OCI-LY1 (cell line): Measurements from ENCODE around the gene MYO18B.

ENCODE experiments used
- H2AFZ ChIP-seq: fragments of 200-600 bp; sonication (generic), shearing (Covaris generic); 2 replicates; pipeline ENCODE4 v1.6.0; 2014; ENCODE audit warnings: antibody characterized with exemption, mild to moderate bottlenecking, low read length
- H3F3A ChIP-seq: fragments of 200-600 bp; sonication (generic), shearing (Covaris generic); 2 replicates; pipeline ENCODE4 v1.6.0; 2014; ENCODE audit warnings: mild to moderate bottlenecking, antibody characterized with exemption, low read length, moderate library complexity; ENCODE audit not compliant: insufficient read depth
- H3K27ac ChIP-seq: fragments of 200-600 bp; sonication (generic); 2 replicates; pipeline ENCODE4 v1.5.1; 2014; ENCODE audit warnings: low read length, mixed run types, mild to moderate bottlenecking, low read depth; ENCODE audit not compliant: poor library complexity, severe bottlenecking
- H3K27me3 ChIP-seq: fragments of 200-600 bp; sonication (generic); 2 replicates; pipeline ENCODE4 v1.6.0; 2014; ENCODE audit warnings: antibody characterized with exemption, mild to moderate bottlenecking, low read length, moderate library complexity; ENCODE audit not compliant: insufficient read depth
- H3K36me3 ChIP-seq: fragments of 200-600 bp; sonication (generic); 2 replicates; pipeline ENCODE4 v1.6.1; 2014; ENCODE audit warnings: mild to moderate bottlenecking, antibody characterized with exemption, low read length, moderate library complexity, mixed read lengths; ENCODE audit not compliant: insufficient read depth
- H3K4me1 ChIP-seq: fragments of 200-600 bp; sonication (generic); 2 replicates; pipeline ENCODE4 v1.5.1; 2014; ENCODE audit warnings: mild to moderate bottlenecking, low read length, moderate library complexity; ENCODE audit not compliant: insufficient read depth, severe bottlenecking
- H3K4me2 ChIP-seq: fragments of 200-600 bp; sonication (generic), shearing (Covaris generic); 2 replicates; pipeline ENCODE4 v1.6.1; 2014; ENCODE audit warnings: low read length
- H3K4me3 ChIP-seq: fragments of 200-600 bp; sonication (generic); 2 replicates; pipeline ENCODE4 v1.5.1; 2014; ENCODE audit warnings: low read length, low read depth, mild to moderate bottlenecking, mixed read lengths; ENCODE audit not compliant: poor library complexity, severe bottlenecking
- H3K79me2 ChIP-seq: fragments of 200-600 bp; shearing (Covaris generic); 2 replicates; pipeline ENCODE4 v1.6.1; 2016; ENCODE audit warnings: mixed run types, low read length, mixed read lengths; ENCODE audit not compliant: insufficient read depth
- H3K9ac ChIP-seq: fragments of 200-600 bp; sonication (generic), shearing (Covaris generic); 2 replicates; pipeline ENCODE4 v1.6.1; 2014; ENCODE audit warnings: mild to moderate bottlenecking, low read length, mixed read lengths
- H3K9me2 ChIP-seq: fragments of 200-600 bp; sonication (generic), shearing (Covaris generic); 2 replicates; pipeline ENCODE4 v1.6.1; 2014; ENCODE audit warnings: low read depth, mild to moderate bottlenecking, low read length, mixed read lengths
- H3K9me3 ChIP-seq: fragments of 200-600 bp; shearing (Covaris generic); 2 replicates; pipeline ENCODE4 v1.6.1; 2014; ENCODE audit warnings: low read length, mixed read lengths
- H4K20me1 ChIP-seq: fragments of 200-600 bp; sonication (generic), shearing (Covaris generic); 2 replicates; pipeline ENCODE4 v1.6.0; 2016; ENCODE audit warnings: mild to moderate bottlenecking, low read length; ENCODE audit not compliant: insufficient read depth
- CTCF ChIP-seq: fragments of 200-600 bp; sonication (generic), shearing (Covaris generic); IDR thresholded peaks from 2 replicates; pipeline ENCODE4 v1.5.1; 2017; ENCODE audit warnings: mild to moderate bottlenecking, antibody characterized with exemption, low read length, moderate library complexity, mixed read lengths
- EZH2 ChIP-seq: fragments of 200-600 bp; sonication (generic), shearing (Covaris generic); IDR thresholded peaks from 2 replicates; pipeline ENCODE4 v1.8.0; 2017; ENCODE audit warnings: borderline replicate concordance, mixed run types, mild to moderate bottlenecking, antibody characterized with exemption, low read length, moderate library complexity, mixed read lengths

The MYO18B gene

DNA sequence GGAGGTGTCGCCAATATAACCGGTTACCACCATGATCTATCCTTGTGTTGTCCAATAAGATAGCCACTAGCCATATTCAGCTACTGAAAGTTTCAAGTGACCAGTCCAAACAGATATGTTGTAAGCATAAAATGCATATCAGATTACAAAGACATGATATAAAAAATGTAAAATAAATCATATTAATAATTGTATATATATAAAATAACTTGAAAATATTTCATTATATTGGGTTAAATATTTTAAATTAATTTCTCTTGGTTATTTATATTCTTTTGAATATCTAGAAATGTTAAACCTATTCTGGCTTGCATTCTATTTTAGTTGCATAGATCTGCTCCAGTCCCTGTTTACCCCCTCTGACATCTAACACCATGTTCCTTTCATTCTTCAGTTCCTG, 305.5 kb downstream of the MYO18B start:
- Histone ChIP-seq H3K36me3 (no peaks in the 10 kb centered on the region), H3K27ac (no peak overlapping the region), H3K4me3 (no peak overlapping the region), H3K4me1 (no peaks in the 10 kb centered on the region), H2AFZ (no peak overlapping the region), H3K9me3 (no peaks in the 10 kb centered on the region), H3K4me2 (no peak overlapping the region), H3K9me2 (no peaks in the 10 kb centered on the region), H3K27me3 (no peaks in the 10 kb centered on the region), H4K20me1 (no peaks in the 10 kb centered on the region), H3K79me2 (no peaks in the 10 kb centered on the region), H3F3A (no peaks in the 10 kb centered on the region), H3K9ac (no peak overlapping the region)
- no peak for TF ChIP-seq CTCF
- TF ChIP-seq EZH2, result no peak

DNA sequence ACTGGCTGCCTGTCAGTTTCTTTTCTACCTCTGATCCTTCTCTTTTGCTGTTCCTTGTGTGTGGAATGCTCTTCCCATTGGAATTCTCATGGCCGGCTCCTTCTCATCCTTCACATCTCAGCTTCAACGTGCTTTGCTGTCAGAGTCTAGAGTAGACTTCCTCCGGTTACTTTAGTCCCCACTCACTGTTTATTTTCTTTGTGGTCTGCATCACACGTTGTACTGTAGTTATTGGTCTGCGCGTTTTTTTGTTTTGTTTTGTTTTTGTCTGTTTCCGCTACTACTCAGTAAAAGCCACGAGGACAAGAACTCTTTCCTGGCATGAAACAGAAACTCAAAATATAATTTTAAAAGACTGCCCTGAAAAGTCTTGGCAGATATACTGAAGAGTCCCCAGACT, 305.9 kb downstream of the MYO18B start:
- Histone ChIP-seq H3K4me3 (no peak overlapping the region), H3K79me2 (no peaks in the 10 kb centered on the region), H4K20me1 (no peaks in the 10 kb centered on the region), H3K27me3 (no peaks in the 10 kb centered on the region), H3K4me2 (no peak overlapping the region), H3K27ac (no peak overlapping the region), H3K9me2 (no peaks in the 10 kb centered on the region), H2AFZ (no peak overlapping the region), H3K4me1 (no peaks in the 10 kb centered on the region), H3K9me3 (no peaks in the 10 kb centered on the region), H3K9ac (no peak overlapping the region), H3K36me3 (no peaks in the 10 kb centered on the region), H3F3A (no peaks in the 10 kb centered on the region)
- TF ChIP-seq CTCF, result no peak

DNA sequence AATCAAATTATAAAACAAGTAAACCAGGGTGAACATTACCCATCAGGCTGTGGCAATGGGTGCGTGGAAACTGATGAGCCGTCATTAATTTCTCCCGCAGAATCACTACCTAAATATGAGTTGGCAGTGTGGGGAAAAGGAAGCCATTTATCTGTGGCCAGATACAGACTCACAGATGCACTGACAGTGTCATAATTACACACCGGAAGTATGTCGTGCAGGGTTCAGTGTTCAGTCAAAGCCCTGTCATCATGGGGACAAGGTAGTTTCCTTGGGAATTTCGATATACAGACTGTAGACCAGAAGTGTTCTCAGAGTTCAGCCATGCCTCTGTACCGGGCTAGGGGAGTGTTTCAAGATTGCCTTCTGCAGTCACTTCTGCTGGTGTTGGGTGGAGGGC, 308.1 kb downstream of the MYO18B start:
- Histone ChIP-seq H3K4me2 (no peak overlapping the region), H3K4me3 (no peak overlapping the region), H3F3A (no peaks in the 10 kb centered on the region), H2AFZ (no peak overlapping the region), H3K9me2 (no peaks in the 10 kb centered on the region), H3K27ac (no peak overlapping the region), H4K20me1 (no peaks in the 10 kb centered on the region), H3K9me3 (no peaks in the 10 kb centered on the region), H3K4me1 (no peaks in the 10 kb centered on the region), H3K36me3 (no peaks in the 10 kb centered on the region), H3K27me3 (no peaks in the 10 kb centered on the region), H3K79me2 (no peaks in the 10 kb centered on the region), H3K9ac (no peak overlapping the region)
- TF ChIP-seq CTCF (no peak), EZH2 (no peak)
